ENCODE measurements around the gene RNF182.

DNA sequence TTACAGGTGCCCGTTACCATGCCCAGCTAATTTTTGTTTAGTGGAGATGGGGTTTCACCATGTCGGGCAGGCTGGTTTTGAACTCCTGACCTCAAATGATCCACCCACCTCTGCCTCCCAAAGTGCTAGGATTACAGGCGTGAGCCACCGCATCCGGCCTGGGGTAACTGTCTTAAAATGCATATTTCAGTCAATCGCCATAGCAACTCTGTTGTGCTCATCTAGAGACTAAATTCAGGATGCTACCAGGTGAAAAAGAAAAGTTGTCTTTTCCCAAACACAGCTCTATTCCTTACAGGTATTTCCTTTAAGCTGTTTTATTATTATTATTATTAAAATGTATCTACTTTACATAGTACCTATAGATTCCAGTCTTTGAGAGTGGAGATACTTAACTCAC lies 66.6 kb downstream of the RNF182 start:
- TF ChIP-seq, protein P1, sequence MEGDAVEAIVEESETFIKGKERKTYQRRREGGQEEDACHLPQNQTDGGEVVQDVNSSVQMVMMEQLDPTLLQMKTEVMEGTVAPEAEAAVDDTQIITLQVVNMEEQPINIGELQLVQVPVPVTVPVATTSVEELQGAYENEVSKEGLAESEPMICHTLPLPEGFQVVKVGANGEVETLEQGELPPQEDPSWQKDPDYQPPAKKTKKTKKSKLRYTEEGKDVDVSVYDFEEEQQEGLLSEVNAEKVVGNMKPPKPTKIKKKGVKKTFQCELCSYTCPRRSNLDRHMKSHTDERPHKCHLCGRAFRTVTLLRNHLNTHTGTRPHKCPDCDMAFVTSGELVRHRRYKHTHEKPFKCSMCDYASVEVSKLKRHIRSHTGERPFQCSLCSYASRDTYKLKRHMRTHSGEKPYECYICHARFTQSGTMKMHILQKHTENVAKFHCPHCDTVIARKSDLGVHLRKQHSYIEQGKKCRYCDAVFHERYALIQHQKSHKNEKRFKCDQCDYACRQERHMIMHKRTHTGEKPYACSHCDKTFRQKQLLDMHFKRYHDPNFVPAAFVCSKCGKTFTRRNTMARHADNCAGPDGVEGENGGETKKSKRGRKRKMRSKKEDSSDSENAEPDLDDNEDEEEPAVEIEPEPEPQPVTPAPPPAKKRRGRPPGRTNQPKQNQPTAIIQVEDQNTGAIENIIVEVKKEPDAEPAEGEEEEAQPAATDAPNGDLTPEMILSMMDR (IDR thresholded peaks at IDR 0.05; ENCODE audit: insufficient read depth, low read length), result no peak
- TF ChIP-seq POLR2AphosphoS5 (IDR thresholded peaks at IDR 0.05; ENCODE audit: low read depth), result no peak
